GM12874 (cell line): ENCODE results near the gene PLEKHJ1.
A peak's percentile ranks its signal among the peaks of the same experiment; 100 is the strongest.

Source experiments
- CTCF ChIP-seq: IDR thresholded peaks from 2 replicates; pipeline ENCODE4 v1.5.1; 2011; ENCODE audit warnings: low read depth, mild to moderate bottlenecking, control low read depth, low read length, moderate library complexity; ENCODE audit not compliant: insufficient read depth

PLEKHJ1 gene

GRCh38 chr19:2266183-2266993 lies 30.3 kb upstream of the PLEKHJ1 start:
- TF ChIP-seq CTCF, result no peak

- peak; percentile 75 for TF ChIP-seq CTCF
These were observed 25.5 kb upstream of the PLEKHJ1 start for GRCh38 chr19:2261438-2262172.

GRCh38 chr19:2260341-2260805 lies 24.2 kb upstream of the PLEKHJ1 start:
- no peak for TF ChIP-seq CTCF

GRCh38 chr19:2259336-2259735 lies 23.2 kb upstream of the PLEKHJ1 start:
- no peak for TF ChIP-seq CTCF

GRCh38 chr19:2255982-2256685 lies 20.0 kb upstream of the PLEKHJ1 start, which contains the start of gene JSRP1:
JSRP1 (minus strand) TSS chr19:2256417; CDS start chr19:2255314, 1,103 bp downstream.
- TF ChIP-seq CTCF, result no peak

GRCh38 chr19:2255112-2255845 lies 19.1 kb upstream of the PLEKHJ1 start:
- TF ChIP-seq CTCF, result no peak
